Mesenchymal stem cell (in vitro differentiated cells and primary cell): ENCODE measurements around the gene SGK1.

ENCODE experiments used
- DNase-seq: peaks from one replicate; pipeline ENCODE4 v3.0.0-alpha.2; 2013
- H2AFZ ChIP-seq: one replicate; pipeline ENCODE4 v1.6.1; 2013; ENCODE audit warnings: low read depth, mild to moderate bottlenecking, control low read depth, inconsistent platforms, low read length, moderate library complexity
- H2AK5ac ChIP-seq: 2 replicates; pipeline ENCODE4 v1.6.1; 2013; ENCODE audit warnings: low read length, moderate library complexity, mild to moderate bottlenecking, inconsistent platforms; ENCODE audit not compliant: severe bottlenecking
- H2BK120ac ChIP-seq: one replicate; pipeline ENCODE4 v1.6.1; 2013; ENCODE audit warnings: low read depth, mild to moderate bottlenecking, inconsistent platforms, low read length, moderate library complexity
- H2BK12ac ChIP-seq, 2 experiments: one replicate each; pipeline ENCODE4 v1.6.1; 2013; ENCODE audit warnings: inconsistent platforms in 2 of 2, low read length in 2 of 2, mild to moderate bottlenecking in 2 of 2, moderate library complexity in 2 of 2, control low read depth in 1 of 2
- H2BK15ac ChIP-seq: one replicate; pipeline ENCODE4 v1.6.1; 2013; ENCODE audit warnings: mild to moderate bottlenecking, low read depth, inconsistent platforms; ENCODE audit not compliant: poor library complexity, severe bottlenecking
- H2BK5ac ChIP-seq: 2 replicates; pipeline ENCODE4 v1.6.1; 2013; ENCODE audit warnings: low read depth, mild to moderate bottlenecking, low read length, control low read depth, inconsistent platforms; ENCODE audit not compliant: poor library complexity, severe bottlenecking
- H3K14ac ChIP-seq, 2 experiments: one replicate each; pipeline ENCODE4 v1.6.1; 2013; ENCODE audit warnings: inconsistent platforms in 2 of 2, low read length in 2 of 2, control low read depth in 1 of 2, mild to moderate bottlenecking in 1 of 2, moderate library complexity in 1 of 2
- H3K18ac ChIP-seq, 2 experiments: one replicate each; pipeline ENCODE4 v1.6.1; 2013; ENCODE audit warnings: inconsistent platforms in 2 of 2, low read length in 2 of 2, control low read depth in 1 of 2, low read depth in 1 of 2, mild to moderate bottlenecking in 1 of 2
- H3K23ac ChIP-seq, 2 experiments: one replicate each; pipeline ENCODE4 v1.6.1; 2013; ENCODE audit warnings: inconsistent platforms in 2 of 2, low read length in 2 of 2, mild to moderate bottlenecking in 2 of 2, moderate library complexity in 2 of 2, control low read depth in 1 of 2
- H3K27ac ChIP-seq: 2 replicates; pipeline ENCODE4 v1.5.1; 2013; ENCODE audit warnings: mild to moderate bottlenecking, moderate library complexity, low read length, control low read depth, inconsistent platforms; ENCODE audit not compliant: poor library complexity, severe bottlenecking
- H3K27me3 ChIP-seq, 2 experiments: 2 replicates each; pipeline versions ENCODE4 v1.6.1 to v1.7.0; 2013; ENCODE audit warnings: low read length in 2 of 2, mild to moderate bottlenecking in 2 of 2, moderate library complexity in 2 of 2, control low read depth in 1 of 2, inconsistent platforms in 1 of 2; ENCODE audit not compliant: control insufficient read depth in 1 of 2, insufficient read depth in 1 of 2
- H3K36me3 ChIP-seq, 2 experiments: 2 replicates each; pipeline versions ENCODE4 v1.6.1 to v1.7.0; 2013; ENCODE audit warnings: low read length in 2 of 2, control low read depth in 1 of 2, inconsistent platforms in 1 of 2, low read depth in 1 of 2, mild to moderate bottlenecking in 1 of 2; ENCODE audit not compliant: insufficient read depth in 2 of 2, control insufficient read depth in 1 of 2
- H3K4ac ChIP-seq, 2 experiments: one replicate each; pipeline ENCODE4 v1.6.1; 2013; ENCODE audit warnings: inconsistent platforms in 2 of 2, low read length in 2 of 2, mild to moderate bottlenecking in 2 of 2, moderate library complexity in 2 of 2, control low read depth in 1 of 2, low read depth in 1 of 2
- H3K4me1 ChIP-seq: 2 replicates; pipeline ENCODE4 v1.6.1; 2013; ENCODE audit warnings: low read depth, low read length, control low read depth; ENCODE audit not compliant: control insufficient read depth, insufficient read depth
- H3K4me2 ChIP-seq: 2 replicates; pipeline ENCODE4 v1.6.1; 2013; ENCODE audit warnings: low read length, mild to moderate bottlenecking, inconsistent platforms; ENCODE audit not compliant: poor library complexity, severe bottlenecking
- H3K4me3 ChIP-seq, 2 experiments: 2 replicates each; pipeline versions ENCODE4 v1.5.1 to v1.7.0; 2013; ENCODE audit warnings: low read length in 2 of 2, mild to moderate bottlenecking in 2 of 2, control low read depth in 1 of 2, low read depth in 1 of 2; ENCODE audit not compliant: insufficient read depth in 1 of 2
- H3K79me1 ChIP-seq: replicated peaks from 2 replicates; pipeline ENCODE4 v1.6.1; 2013; ENCODE audit warnings: mild to moderate bottlenecking, control low read depth, low read length, inconsistent platforms; ENCODE audit not compliant: poor library complexity, severe bottlenecking
- H3K9ac ChIP-seq: 2 replicates; pipeline ENCODE4 v1.7.0; 2013; ENCODE audit warnings: mild to moderate bottlenecking, low read length, moderate library complexity
- H3K9me3 ChIP-seq: 2 replicates; pipeline ENCODE4 v1.7.0; 2013; ENCODE audit warnings: mild to moderate bottlenecking, low read length; ENCODE audit not compliant: control insufficient read depth
- H4K8ac ChIP-seq: one replicate; pipeline ENCODE4 v1.6.1; 2013; ENCODE audit warnings: inconsistent platforms, mild to moderate bottlenecking, low read length, moderate library complexity
- H4K91ac ChIP-seq: one replicate; pipeline ENCODE4 v1.6.1; 2013; ENCODE audit warnings: mild to moderate bottlenecking, low read length, inconsistent platforms
- WGBS: methylation state at CpG from one replicate; pipeline ENCODE4 v1.1.7; 2013; ENCODE audit warnings: mixed read lengths; 5-methylcytosine and 5-hydroxymethylcytosine counted together

Gene SGK1

DNA sequence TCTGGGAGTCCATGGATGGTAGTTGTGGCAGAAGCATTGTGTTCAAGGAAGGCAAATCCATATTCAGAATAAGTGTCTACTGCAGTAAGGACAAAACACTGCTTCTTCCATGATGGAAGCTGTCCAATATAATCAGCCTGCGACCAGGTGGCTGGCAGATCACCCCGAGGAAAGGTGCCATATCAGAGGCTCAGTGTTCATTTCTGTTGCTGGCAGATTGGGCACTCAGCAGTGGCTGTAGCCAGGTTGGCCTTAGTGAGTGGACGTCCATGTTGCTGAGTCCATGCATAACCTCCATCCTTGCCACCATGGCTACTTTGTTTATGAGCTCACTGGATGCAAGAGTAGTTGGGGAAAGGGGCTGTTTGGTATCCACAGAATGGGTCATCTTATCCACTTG, 130.2 kb downstream of the SGK1 start:
- no peak overlapping the region for H4K8ac ChIP-seq

DNA sequence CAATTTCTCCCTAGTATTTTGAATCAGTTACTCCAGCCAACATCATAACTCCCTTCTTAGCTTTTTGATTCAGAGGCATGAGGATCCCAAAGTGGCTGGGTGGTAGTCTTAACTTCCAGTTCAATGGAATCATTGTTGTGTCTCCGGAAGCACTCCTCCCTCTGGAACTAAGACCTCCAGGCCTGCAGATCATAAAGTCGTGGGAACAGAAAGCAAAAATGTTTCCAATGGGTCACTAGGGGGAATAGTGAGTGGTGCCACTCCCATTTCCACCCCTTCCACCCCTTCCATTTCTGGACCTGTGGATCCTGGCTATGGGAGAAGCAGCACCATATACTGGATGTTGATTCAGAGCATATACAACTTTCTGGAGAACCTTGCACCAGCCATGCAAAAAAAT, 130.8 kb downstream of the SGK1 start:
- H3K9me3 ChIP-seq, result no peaks in the 10 kb centered on the region
- no peaks in the 10 kb centered on the region for H3K4me1 ChIP-seq
- no peak overlapping the region for H2BK5ac ChIP-seq
- no peak overlapping the region for H3K4me2 ChIP-seq
- no peak overlapping the region for H2BK120ac ChIP-seq
- H3K4me3 ChIP-seq, result no peak overlapping the region
- no peak overlapping the region for H2BK15ac ChIP-seq
- H3K9ac ChIP-seq, result no peak overlapping the region
- H3K18ac ChIP-seq, result no peak overlapping the region
- H4K8ac ChIP-seq, result no peak overlapping the region
- H2BK12ac ChIP-seq, result no peak overlapping the region
- no peak overlapping the region for H2AFZ ChIP-seq
- no peak overlapping the region for H3K27ac ChIP-seq
- no CpG with 5 or more reads among the region's 2 CpGs for WGBS
- no peak overlapping the region for H3K23ac ChIP-seq
- no peaks in the 10 kb centered on the region for H3K79me1 ChIP-seq
- H4K91ac ChIP-seq, result no peak overlapping the region
- no peak for DNase-seq
- no peak overlapping the region for H3K14ac ChIP-seq
- no peak overlapping the region for H3K4ac ChIP-seq
- H2AK5ac ChIP-seq, result no peak overlapping the region
- H3K36me3 ChIP-seq, result no peaks in the 10 kb centered on the region
- H3K27me3 ChIP-seq, result no peaks in the 10 kb centered on the region

More for the DNA sequence above, 130.2 kb downstream of the SGK1 start:
- no peak overlapping the region for H3K14ac ChIP-seq
- no peak overlapping the region for H2BK5ac ChIP-seq
- H3K4me1 ChIP-seq, result no peaks in the 10 kb centered on the region
- H3K9me3 ChIP-seq, result no peaks in the 10 kb centered on the region
- no peak overlapping the region for H3K4me2 ChIP-seq
- 75% methylated on average over 2 of the region's 3 CpGs for WGBS
- no peak overlapping the region for H3K4ac ChIP-seq
- no peak overlapping the region for H3K4me3 ChIP-seq
- no peak overlapping the region for H2AFZ ChIP-seq
- no peaks in the 10 kb centered on the region for H3K27me3 ChIP-seq
- no peak overlapping the region for H2BK12ac ChIP-seq
- no peaks in the 10 kb centered on the region for H3K79me1 ChIP-seq
- H2BK120ac ChIP-seq, result no peak overlapping the region
- H3K9ac ChIP-seq, result no peak overlapping the region
- H2AK5ac ChIP-seq, result no peak overlapping the region
- H3K18ac ChIP-seq, result no peak overlapping the region
- no peaks in the 10 kb centered on the region for H3K36me3 ChIP-seq
- DNase-seq, result no peak
- H2BK15ac ChIP-seq, result no peak overlapping the region
- H4K91ac ChIP-seq, result no peak overlapping the region
- no peak overlapping the region for H3K27ac ChIP-seq
- H3K23ac ChIP-seq, result no peak overlapping the region

- no peaks in the 10 kb centered on the region for H3K36me3 ChIP-seq
- H3K18ac ChIP-seq, result no peak overlapping the region
- H3K14ac ChIP-seq, result no peak overlapping the region
- H3K4ac ChIP-seq, result no peak overlapping the region
- no peak overlapping the region for H4K8ac ChIP-seq
- no peak overlapping the region for H4K91ac ChIP-seq
- H3K27ac ChIP-seq, result no peak overlapping the region
- H3K9ac ChIP-seq, result no peak overlapping the region
- no peak overlapping the region for H3K23ac ChIP-seq
- no peak overlapping the region for H3K4me2 ChIP-seq
- H2BK12ac ChIP-seq, result no peak overlapping the region
- H3K79me1 ChIP-seq, result no peaks in the 10 kb centered on the region
- no peaks in the 10 kb centered on the region for H3K4me1 ChIP-seq
- no peak overlapping the region for H2BK5ac ChIP-seq
- H2AK5ac ChIP-seq, result no peak overlapping the region
- H3K4me3 ChIP-seq, result no peak overlapping the region
- H2AFZ ChIP-seq, result no peak overlapping the region
- no peak overlapping the region for H2BK15ac ChIP-seq
- WGBS, result no CpG with 5 or more reads among the region's 2 CpGs
- no peak overlapping the region for H2BK120ac ChIP-seq
- no peaks in the 10 kb centered on the region for H3K9me3 ChIP-seq
- DNase-seq, result no peak
- no peaks in the 10 kb centered on the region for H3K27me3 ChIP-seq
These were observed 131.6 kb downstream of the SGK1 start for GRCh38 chr6:134186355-134186754.

DNA sequence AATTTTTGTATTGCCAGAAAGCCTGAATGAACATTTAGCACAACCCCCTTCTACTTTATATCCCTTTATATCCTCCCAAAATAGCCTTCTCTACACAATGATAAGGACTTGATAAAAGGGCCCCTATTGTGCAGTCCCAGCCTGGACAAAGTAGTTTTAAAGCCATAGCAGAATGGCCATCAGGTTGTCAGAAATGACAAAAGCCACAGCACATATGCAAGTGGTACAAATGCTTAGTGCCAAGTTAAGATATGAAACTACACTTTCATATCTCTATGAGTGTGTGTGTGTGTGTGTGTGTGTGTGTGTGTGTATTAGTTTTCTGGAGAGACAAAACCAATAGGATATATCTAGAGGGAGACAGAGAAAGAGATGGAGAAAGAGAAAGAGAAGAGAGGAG, 132.6 kb downstream of the SGK1 start:
- no peaks in the 10 kb centered on the region for H3K79me1 ChIP-seq
- H2BK12ac ChIP-seq, result no peak overlapping the region
- no peak overlapping the region for H3K27ac ChIP-seq
- no peak overlapping the region for H2BK120ac ChIP-seq
- H3K4me3 ChIP-seq, result no peak overlapping the region
- H3K18ac ChIP-seq, result no peak overlapping the region
- H2AK5ac ChIP-seq, result no peak overlapping the region
- no peak overlapping the region for H2BK15ac ChIP-seq
- no peaks in the 10 kb centered on the region for H3K4me1 ChIP-seq
- H4K8ac ChIP-seq, result no peak overlapping the region
- H3K36me3 ChIP-seq, result no peaks in the 10 kb centered on the region
- H3K23ac ChIP-seq, result no peak overlapping the region
- H3K9ac ChIP-seq, result no peak overlapping the region
- H3K14ac ChIP-seq, result no peak overlapping the region
- H3K4ac ChIP-seq, result no peak overlapping the region
- H4K91ac ChIP-seq, result no peak overlapping the region
- no peaks in the 10 kb centered on the region for H3K9me3 ChIP-seq
- H3K4me2 ChIP-seq, result no peak overlapping the region
- H3K27me3 ChIP-seq, result no peaks in the 10 kb centered on the region
- DNase-seq, result no peak
- H2BK5ac ChIP-seq, result no peak overlapping the region
- no peak overlapping the region for H2AFZ ChIP-seq
